ENCODE measurements around the gene REP15. TPM values are rescaled to one million over a fixed set of nuclear protein-coding genes. Genes with fewer than 3 reads are reported as not detected.

Gene REP15
- polyA plus RNA-seq, 3 donors = not detected

- intact Hi-C loops (cut with micrococcal nuclease) = no loop called here
- no peak overlapping the region for H3K27ac Mint-ChIP-seq
Observed at GRCh38 chr12:27672051-27672450, 24.2 kb upstream of the REP15 start.

GRCh38 chr12:27672643-27673042, 23.6 kb upstream of the REP15 start:
- Histone ChIP-seq H4K20me1 (ENCODE audit: insufficient read depth, low read length) (no peaks in the 10 kb centered on the region), H3K4me1 (ENCODE audit: control insufficient read depth in 1 of 2, insufficient read depth in 2 of 2, low read length in 2 of 2) (peaks cover 0 to 3% of the 10 kb centered on the region in 2 donors), H2AFZ (ENCODE audit: insufficient read depth, low read depth, low read length, poor library complexity, severe bottlenecking) (no peak overlapping the region), H3K27ac (ENCODE audit: low read depth in 1 of 2, low read length in 2 of 2) (no peak overlapping the region), H3K27me3 (ENCODE audit: control insufficient read depth in 2 of 2, insufficient read depth in 2 of 2, low read length in 2 of 2) (no peaks in the 10 kb centered on the region), H3K9ac (ENCODE audit: insufficient read depth, low read length, poor library complexity, severe bottlenecking) (no peak overlapping the region), H3K4me3 (replicated peaks in 1 of 3; ENCODE audit: low read depth in 2 of 3, low read length in 3 of 3) (no peak overlapping the region), H3K36me3 (replicated peaks in 1 of 2; ENCODE audit: control insufficient read depth in 1 of 2, insufficient read depth in 2 of 2, low read length in 2 of 2) (no peaks in the 10 kb centered on the region), H3K4me2 (replicated peaks; ENCODE audit: extremely low read depth, low read length, poor library complexity, severe bottlenecking) (no peak overlapping the region), H3K9me3 (replicated peaks in 1 of 2; ENCODE audit: control insufficient read depth in 1 of 2, insufficient read depth in 1 of 2, low read length in 2 of 2) (no peaks in the 10 kb centered on the region), H3K79me2 (ENCODE audit: insufficient read depth, low read length) (no peaks in the 10 kb centered on the region)
- no peak for TF ChIP-seq CTCF (IDR thresholded peaks at IDR 0.05)
- Mint-ChIP-seq H3K4me3 (no peak overlapping the region), H3K27ac (no peak overlapping the region), H3K27me3 (ENCODE audit: low read depth in 3 of 3) (peaks cover 0 to 2% (median 0%) of the 10 kb centered on the region in 3 donors), H3K9me3 (no peaks in the 10 kb centered on the region), H3K36me3 (peaks cover 0 to 2% of the 10 kb centered on the region in 2 donors), H3K4me1 (peaks cover 6% of the 10 kb centered on the region)
- intact Hi-C loops (cut with micrococcal nuclease) = no loop called here
- DNase-seq = no peak
- WGBS (ENCODE audit: insufficient coverage) = no CpG with 5 or more reads among the region's 1 CpG

More at GRCh38 chr12:27672051-27672450, 24.2 kb upstream of the REP15 start:
- Mint-ChIP-seq H3K27me3 (ENCODE audit: low read depth in 3 of 3) (no peaks in the 10 kb centered on the region), H3K4me1 (peaks cover 6% of the 10 kb centered on the region), H3K36me3 (peaks cover 0 to 2% of the 10 kb centered on the region in 2 donors), H3K4me3 (no peak overlapping the region), H3K9me3 (no peaks in the 10 kb centered on the region)
- Histone ChIP-seq H3K36me3 (replicated peaks in 1 of 2; ENCODE audit: control insufficient read depth in 1 of 2, insufficient read depth in 2 of 2, low read length in 2 of 2) (no peaks in the 10 kb centered on the region), H2AFZ (ENCODE audit: insufficient read depth, low read depth, low read length, poor library complexity, severe bottlenecking) (no peak overlapping the region), H3K9ac (ENCODE audit: insufficient read depth, low read length, poor library complexity, severe bottlenecking) (no peak overlapping the region), H3K4me2 (replicated peaks; ENCODE audit: extremely low read depth, low read length, poor library complexity, severe bottlenecking) (no peak overlapping the region), H3K4me1 (ENCODE audit: control insufficient read depth in 1 of 2, insufficient read depth in 2 of 2, low read length in 2 of 2) (peaks cover 0 to 3% of the 10 kb centered on the region in 2 donors), H3K79me2 (ENCODE audit: insufficient read depth, low read length) (no peaks in the 10 kb centered on the region), H3K27me3 (ENCODE audit: control insufficient read depth in 2 of 2, insufficient read depth in 2 of 2, low read length in 2 of 2) (no peaks in the 10 kb centered on the region), H4K20me1 (ENCODE audit: insufficient read depth, low read length) (no peaks in the 10 kb centered on the region), H3K4me3 (replicated peaks in 1 of 3; ENCODE audit: low read depth in 2 of 3, low read length in 3 of 3) (no peak overlapping the region), H3K27ac (ENCODE audit: low read depth in 1 of 2, low read length in 2 of 2) (no peak overlapping the region), H3K9me3 (replicated peaks in 1 of 2; ENCODE audit: control insufficient read depth in 1 of 2, insufficient read depth in 1 of 2, low read length in 2 of 2) (no peaks in the 10 kb centered on the region)
- no peak for TF ChIP-seq CTCF (IDR thresholded peaks at IDR 0.05)
- DNase-seq = no peak
- 100% methylated on average over 1 of the region's 4 CpGs for WGBS (ENCODE audit: insufficient coverage)

Data from CD14-positive monocyte (primary cell).